Right lobe of liver (tissue), 6 donors: ENCODE measurements around the gene TTC7B. TPM values are rescaled to one million over a fixed set of nuclear protein-coding genes. Genes with fewer than 3 reads are reported as not detected.

Experiments used
- ATAC-seq, 4 donors: fragments of 200-7000 bp; cut with Tn5 transposase; one replicate each; pipeline ENCODE4 v1.9.1; 2020; ENCODE audit warnings: mild to moderate bottlenecking in 4 of 4, moderate library complexity in 4 of 4
- DNase-seq, 3 donors: peaks; one replicate each; pipeline ENCODE4 v3.0.0-alpha.2; 2020
- H3K27ac ChIP-seq, 3 donors: fragments of 200-600 bp; one replicate each; pipeline ENCODE4 v1.8.0; 2022
- H3K27me3 ChIP-seq, 2 donors: fragments of 200-600 bp; one replicate each; pipeline ENCODE4 v1.8.0; 2022
- H3K36me3 ChIP-seq, 4 donors: fragments of 200-600 bp; sonication (generic) in 1 of 4; one replicate each; pipeline versions ENCODE4 v1.5.1 to v1.8.0; 2017 to 2022; ENCODE audit warnings: control low read depth in 1 of 4
- H3K4me1 ChIP-seq, 4 donors: fragments of 200-600 bp; sonication (generic) in 1 of 4; one replicate each; pipeline versions ENCODE4 v1.5.1 to v1.8.0; 2017 to 2022; ENCODE audit warnings: control low read depth in 1 of 4
- H3K4me3 ChIP-seq, 3 donors: fragments of 200-600 bp; one replicate each; pipeline ENCODE4 v1.8.0; 2022
- H3K9me3 ChIP-seq, 4 donors: fragments of 200-600 bp; sonication (generic) in 1 of 4; one replicate each; pipeline versions ENCODE4 v1.5.1 to v1.8.0; 2017 to 2022; ENCODE audit warnings: control low read depth in 1 of 4
- POLR2A ChIP-seq: fragments of 450-650 bp; IDR thresholded peaks from one replicate; pipeline ENCODE4 v1.6.1; 2017; ENCODE audit warnings: antibody characterized with exemption, mild to moderate bottlenecking
- WGBS: methylation state at CpG from one replicate; pipeline ENCODE4 v1.1.6; 2018; ENCODE audit warnings: low coverage, low lambda C conversion rate; ENCODE audit not compliant: insufficient coverage; ENCODE audit errors: missing lambda C conversion rate; 5-methylcytosine and 5-hydroxymethylcytosine counted together
- intact Hi-C, 2 donors: fragments of 100-400 bp; cut with DNase I; formaldehyde crosslinking; loops; one replicate each; pipeline versions ENCODE4 v1.11.2 to v1.14.1; 2022
- total RNA-seq, 6 experiments: library from RNA; depleted of rRNA in 2 of 6; stranded (reverse); fragments of >200 nt in 2 of 6; fragmentation: NEBNext Ultra II Directional in 3 of 6; extraction: Animal tissue kit (Norgen Biotek cat#: 25700) in 3 of 6; gene quantifications; one replicate each; pipeline versions ENCODE4 v1.1.0 to v1.2.4, GENCODE V29; 2016 to 2023
- TF ChIP-seq, protein P1 (sequence below), 4 donors: fragments of 200-600 bp in 3 of 4; fragments of 450-650 bp in 1 of 4; IDR thresholded peaks; one replicate each; pipeline versions ENCODE4 v1.5.1 to v1.8.0; 2016 to 2022; ENCODE audit warnings: antibody characterized with exemption in 4 of 4, mild to moderate bottlenecking in 2 of 4
- donor health status: DM: no; HTN: yes; CAD: no.
- donor health status: DM: no; HTN: no; CAD: no.
- donor health status: DM: no; HTN: no; CAD: no.
- donor health status: DM: no; HTN: yes; CAD: no.
- donor health status: DM: no; HTN: yes; CAD: no.

The TTC7B gene
- total RNA-seq, 6 experiments from 2014 or later: 18.4 to 56.1 (median 37.5) TPM

DNA sequence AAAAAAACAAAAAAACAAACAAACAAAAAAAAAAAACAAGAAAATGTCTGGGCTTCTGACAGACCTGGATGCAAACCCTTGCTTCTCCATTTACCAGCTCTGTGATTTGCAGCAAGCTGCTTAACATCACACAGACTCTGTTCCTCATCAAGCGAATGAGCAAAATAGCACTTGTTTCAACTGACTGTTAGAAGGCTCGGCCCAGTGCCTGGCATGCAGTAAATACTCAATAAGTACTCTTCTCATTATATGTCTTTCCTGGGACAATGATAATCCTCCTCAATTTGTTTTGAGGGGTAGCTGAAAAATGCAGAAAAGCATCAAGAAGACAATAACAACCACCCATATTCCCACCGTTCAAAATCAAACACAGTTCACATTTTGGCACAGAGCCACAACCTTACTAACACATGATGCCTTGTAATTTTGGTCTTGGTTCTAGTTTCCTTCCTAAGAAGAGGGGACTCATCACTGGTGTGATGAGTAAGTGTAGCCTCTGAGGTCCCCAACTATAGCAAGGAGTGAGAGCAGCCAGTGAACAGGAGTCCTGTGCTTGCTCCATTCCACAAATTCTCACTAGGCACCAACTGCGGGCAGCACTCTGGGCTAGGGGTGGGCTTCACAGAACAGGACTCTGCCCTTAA lies 60.4 kb downstream of the TTC7B start:
- Histone ChIP-seq H3K36me3 (no peaks in the 10 kb centered on the region), H3K27ac (no peak overlapping the region), H3K27me3 (no peaks in the 10 kb centered on the region), H3K9me3 (no peaks in the 10 kb centered on the region), H3K4me1 (peaks cover 0 to 10% (median 2%) of the 10 kb centered on the region in 4 donors), H3K4me3 (no peak overlapping the region)
- ATAC-seq: no peak
- DNase-seq: peak in 1 of 3 donors; percentile 33
- WGBS: 74% methylated on average over 3 of the region's 4 CpGs
- no peak for TF ChIP-seq POLR2A
- TF ChIP-seq, protein P1, sequence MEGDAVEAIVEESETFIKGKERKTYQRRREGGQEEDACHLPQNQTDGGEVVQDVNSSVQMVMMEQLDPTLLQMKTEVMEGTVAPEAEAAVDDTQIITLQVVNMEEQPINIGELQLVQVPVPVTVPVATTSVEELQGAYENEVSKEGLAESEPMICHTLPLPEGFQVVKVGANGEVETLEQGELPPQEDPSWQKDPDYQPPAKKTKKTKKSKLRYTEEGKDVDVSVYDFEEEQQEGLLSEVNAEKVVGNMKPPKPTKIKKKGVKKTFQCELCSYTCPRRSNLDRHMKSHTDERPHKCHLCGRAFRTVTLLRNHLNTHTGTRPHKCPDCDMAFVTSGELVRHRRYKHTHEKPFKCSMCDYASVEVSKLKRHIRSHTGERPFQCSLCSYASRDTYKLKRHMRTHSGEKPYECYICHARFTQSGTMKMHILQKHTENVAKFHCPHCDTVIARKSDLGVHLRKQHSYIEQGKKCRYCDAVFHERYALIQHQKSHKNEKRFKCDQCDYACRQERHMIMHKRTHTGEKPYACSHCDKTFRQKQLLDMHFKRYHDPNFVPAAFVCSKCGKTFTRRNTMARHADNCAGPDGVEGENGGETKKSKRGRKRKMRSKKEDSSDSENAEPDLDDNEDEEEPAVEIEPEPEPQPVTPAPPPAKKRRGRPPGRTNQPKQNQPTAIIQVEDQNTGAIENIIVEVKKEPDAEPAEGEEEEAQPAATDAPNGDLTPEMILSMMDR (IDR thresholded peaks at IDR 0.05): no peak
- intact Hi-C loops: no loop called here

DNA sequence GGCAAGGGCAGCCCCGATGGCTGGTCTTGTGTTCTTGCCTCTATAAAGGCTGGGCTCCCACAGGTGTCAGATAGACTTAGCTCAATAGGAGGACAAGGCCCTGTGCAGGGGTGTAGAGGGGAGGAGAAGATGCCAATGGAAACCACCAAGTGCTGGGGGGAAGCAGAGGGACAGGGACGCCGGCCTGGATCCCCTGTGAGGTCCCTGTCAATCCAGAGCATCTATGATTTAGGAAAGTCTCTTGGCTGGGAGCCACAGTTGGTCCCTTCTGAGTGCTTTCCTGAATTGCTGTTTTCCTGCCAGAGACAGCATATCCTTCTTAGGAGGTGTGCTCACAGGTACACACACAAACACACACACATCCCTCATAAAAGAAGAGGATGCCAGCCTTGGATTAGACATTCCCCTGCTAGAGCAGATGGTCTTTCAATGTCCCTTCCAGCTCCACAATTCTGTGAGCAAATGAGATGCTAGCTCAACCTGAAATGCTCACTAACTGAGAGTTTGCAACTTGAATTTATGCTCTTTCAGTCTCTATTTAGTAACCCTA lies 62.7 kb downstream of the TTC7B start:
- H3K27me3 ChIP-seq: no peaks in the 10 kb centered on the region
- intact Hi-C loops: no loop called here
- H3K9me3 ChIP-seq: no peaks in the 10 kb centered on the region
- no peaks in the 10 kb centered on the region for H3K36me3 ChIP-seq
- TF ChIP-seq POLR2A: no peak
- no peak overlapping the region for H3K4me3 ChIP-seq
- ATAC-seq (no peak), DNase-seq (peak in 1 of 3 donors; percentile 33)
- no peak overlapping the region for H3K27ac ChIP-seq
- no CpG with 5 or more reads among the region's 3 CpGs for WGBS
- peaks cover 0 to 6% (median 2%) of the 10 kb centered on the region in 4 donors for H3K4me1 ChIP-seq

DNA sequence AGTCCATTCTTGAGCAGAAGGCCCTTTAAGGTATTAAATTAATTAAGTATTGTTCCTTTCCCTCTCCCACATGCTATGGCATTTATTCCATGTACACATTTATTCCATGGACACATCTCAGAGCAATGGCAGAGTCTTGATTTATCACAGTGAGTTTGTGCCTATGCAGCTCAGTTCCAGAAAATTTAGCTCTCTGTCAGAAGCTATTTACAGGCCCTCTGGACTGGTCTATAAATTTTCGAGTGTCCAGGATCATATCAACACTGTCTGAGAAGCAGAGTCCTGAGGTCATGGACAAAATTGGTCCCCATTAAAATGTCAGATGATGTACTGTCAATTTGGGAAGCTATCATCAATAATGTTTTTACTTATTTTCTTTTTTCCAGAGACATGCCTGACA lies 65.5 kb downstream of the TTC7B start:
- Histone ChIP-seq H3K9me3 (no peaks in the 10 kb centered on the region), H3K36me3 (no peaks in the 10 kb centered on the region), H3K27ac (peak overlapping the region in 1 of 3 donors; percentile 0), H3K4me1 (no peaks in the 10 kb centered on the region), H3K4me3 (no peak overlapping the region), H3K27me3 (no peaks in the 10 kb centered on the region)
- WGBS: 67% methylated on average over 1 of the region's 1 CpG
- DNase-seq (no peak), ATAC-seq (no peak)
- intact Hi-C loops: no loop called here
- no peak for TF ChIP-seq POLR2A
- TF ChIP-seq, protein P1 (IDR thresholded peaks at IDR 0.05): no peak

DNA sequence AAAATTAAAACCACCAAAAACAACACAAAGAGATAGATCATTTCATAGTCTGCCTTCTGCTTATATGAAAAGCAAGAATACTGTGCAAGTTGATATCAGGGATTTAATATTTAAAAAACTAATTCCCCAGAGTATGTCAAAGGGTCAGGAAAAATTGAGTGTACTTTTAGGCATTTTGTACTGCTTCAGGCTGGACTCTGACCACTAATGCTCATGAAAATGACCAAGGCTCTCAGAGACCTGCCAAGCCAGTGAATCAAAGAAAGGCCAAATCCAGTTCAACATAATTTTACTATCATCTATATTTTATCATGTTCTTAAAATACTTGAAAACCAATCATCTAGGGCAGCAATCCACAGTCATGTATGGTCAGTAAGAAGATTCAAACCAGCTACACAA lies 66.0 kb downstream of the TTC7B start:
- TF ChIP-seq POLR2A: no peak
- TF ChIP-seq, protein P1 (IDR thresholded peaks at IDR 0.05): no peak
- no peak overlapping the region for H3K4me3 ChIP-seq
- H3K36me3 ChIP-seq: no peaks in the 10 kb centered on the region
- H3K9me3 ChIP-seq: no peaks in the 10 kb centered on the region
- intact Hi-C loops: no loop called here
- DNase-seq: no peak
- H3K4me1 ChIP-seq: no peaks in the 10 kb centered on the region
- H3K27me3 ChIP-seq: no peaks in the 10 kb centered on the region
- H3K27ac ChIP-seq: peak overlapping the region in 1 of 3 donors; percentile 4
- ATAC-seq: peak in 2 of 4 donors; percentile 56 to 72

- intact Hi-C loops: no loop called here
- DNase-seq (no peak), ATAC-seq (no peak)
- H3K9me3 ChIP-seq: no peaks in the 10 kb centered on the region
- TF ChIP-seq POLR2A: no peak
- TF ChIP-seq, protein P1 (IDR thresholded peaks at IDR 0.05): no peak
- no peaks in the 10 kb centered on the region for H3K36me3 ChIP-seq
- no peaks in the 10 kb centered on the region for H3K27me3 ChIP-seq
- H3K4me3 ChIP-seq: no peak overlapping the region
- no peak overlapping the region for H3K27ac ChIP-seq
- H3K4me1 ChIP-seq: no peaks in the 10 kb centered on the region
These were observed 68.3 kb downstream of the TTC7B start for GRCh38 chr14:90747909-90748308.
